AG09319 (cell line): Measurements from ENCODE around the gene MVB12A.

Experiments
- DNase-seq: peaks from one replicate; pipeline ENCODE4 v3.0.0-alpha.2; 2010; ENCODE audit warnings: low read depth; ENCODE audit errors: extremely low read depth
- CTCF ChIP-seq: IDR thresholded peaks from 2 replicates; pipeline ENCODE4 v1.5.1; 2011; ENCODE audit warnings: low read depth, mild to moderate bottlenecking, inconsistent platforms, low read length, moderate library complexity

MVB12A gene

GRCh38 chr19:17457616-17458015, 37.8 kb downstream of the MVB12A start:
- DNase-seq = no peak
- no peak for TF ChIP-seq CTCF

GRCh38 chr19:17458970-17459369, 39.1 kb downstream of the MVB12A start:
- no peak for DNase-seq
- no peak for TF ChIP-seq CTCF

GRCh38 chr19:17460372-17461230, 40.8 kb downstream of the MVB12A start, which contains the start of gene NXNL1:
TSS of gene NXNL1 (minus strand) at chr19:17460926. CDS start at chr19:17460869, 57 bp downstream.
- DNase-seq = no peak
- TF ChIP-seq CTCF = no peak

- no peak for TF ChIP-seq CTCF
- DNase-seq = no peak
These were observed 46.6 kb downstream of the MVB12A start for GRCh38 chr19:17466487-17466850.

- DNase-seq = no peak
- TF ChIP-seq CTCF = no peak
These were observed 47.8 kb downstream of the MVB12A start for GRCh38 chr19:17467471-17468301.

GRCh38 chr19:17468302-17469091, 48.6 kb downstream of the MVB12A start:
- DNase-seq = no peak
- TF ChIP-seq CTCF = no peak
